HG02588 (cell line): ENCODE measurements around the gene DEAF1.
"Not testable (repeated sequence)": the region's sequence is repeated elsewhere in the genome, so short reads cannot be mapped to it uniquely, and the experiment has no call there.

Source experiments
- ATAC-seq: cut with Tn5 transposase; IDR thresholded peaks from one replicate; pipeline ENCODE4 v1.9.1; 2021; ENCODE audit warnings: mild to moderate bottlenecking, moderate library complexity; ENCODE audit not compliant: unreplicated experiment

Gene DEAF1

GRCh38 chr11:694563-695287 lies at the start of gene DEAF1:
TSS of gene DEAF1 (minus strand) at chr11:695222. CDS start at chr11:695047, 175 bp downstream.
- ATAC-seq = peak; percentile 72

GRCh38 chr11:742571-743201 lies 47.7 kb upstream of the DEAF1 start:
- ATAC-seq = no peak

- ATAC-seq = no peak
Measured at GRCh38 chr11:742156-742546, 47.1 kb upstream of the DEAF1 start.

GRCh38 chr11:737899-738298 lies 42.9 kb upstream of the DEAF1 start:
- not testable (repeated sequence) for ATAC-seq

- no peak for ATAC-seq
Measured at GRCh38 chr11:737366-737765, 42.3 kb upstream of the DEAF1 start.

GRCh38 chr11:734541-734940 lies 39.5 kb upstream of the DEAF1 start:
- ATAC-seq = not testable (repeated sequence)

- ATAC-seq = no peak
Measured at GRCh38 chr11:733072-733471, 38.0 kb upstream of the DEAF1 start.

- no peak for ATAC-seq
Measured at GRCh38 chr11:729492-730074, 34.6 kb upstream of the DEAF1 start.

GRCh38 chr11:728901-729491 lies 34.0 kb upstream of the DEAF1 start:
- ATAC-seq = no peak

- ATAC-seq = peak; percentile 48
Measured at GRCh38 chr11:727859-728748, 33.1 kb upstream of the DEAF1 start.

GRCh38 chr11:727281-727701 lies 32.3 kb upstream of the DEAF1 start:
- no peak for ATAC-seq

GRCh38 chr11:726278-727220 lies 31.5 kb upstream of the DEAF1 start:
- ATAC-seq = no peak

- no peak for ATAC-seq
Measured at GRCh38 chr11:725624-726202, 30.7 kb upstream of the DEAF1 start.

- no peak for ATAC-seq
Measured at GRCh38 chr11:724778-725386, 29.9 kb upstream of the DEAF1 start.

GRCh38 chr11:724049-724777 lies 29.2 kb upstream of the DEAF1 start:
- no peak for ATAC-seq

- ATAC-seq = no peak
Measured at GRCh38 chr11:723120-723883, 28.3 kb upstream of the DEAF1 start.

- ATAC-seq = no peak
Measured at GRCh38 chr11:722346-722811, 27.4 kb upstream of the DEAF1 start.
